Keratinocyte (primary cell): Measurements from ENCODE around the gene NEK6. TPM values are rescaled to one million over a fixed set of nuclear protein-coding genes. Genes with fewer than 3 reads are reported as not detected.

ENCODE experiments used
- DNase-seq: peaks from one replicate; pipeline ENCODE4 v3.0.0-alpha.2; 2011; ENCODE audit warnings: low read depth, missing footprints, low spot score
- FAIRE-seq: peaks from 2 replicates; lab custom pipeline; 2011; peaks lifted over from hg19 to GRCh38; lab: Jason Lieb, UNC
- H2AFZ ChIP-seq: 2 replicates; pipeline ENCODE4 v1.6.0; 2012; ENCODE audit warnings: low read length, control low read depth, inconsistent platforms; ENCODE audit not compliant: control insufficient read depth
- H3K27ac ChIP-seq: 2 replicates; pipeline ENCODE4 v1.5.1; 2011; ENCODE audit warnings: low read length; ENCODE audit not compliant: control insufficient read depth, insufficient read depth
- H3K27me3 ChIP-seq: 3 replicates; pipeline ENCODE4 v1.6.0; 2011; ENCODE audit warnings: low read length; ENCODE audit not compliant: control insufficient read depth, insufficient read depth; ENCODE audit errors: extremely low read depth
- H3K36me3 ChIP-seq, 2 experiments: 2 replicates in 1 of 2; 3 replicates in 1 of 2; pipeline ENCODE4 v1.5.1; 2011; ENCODE audit warnings: low read length in 2 of 2, mild to moderate bottlenecking in 1 of 2; ENCODE audit not compliant: control insufficient read depth in 2 of 2, insufficient read depth in 2 of 2; ENCODE audit errors: extremely low read depth in 1 of 2
- H3K4me1 ChIP-seq: 3 replicates; pipeline ENCODE4 v1.5.1; 2011; ENCODE audit warnings: low read length; ENCODE audit not compliant: control insufficient read depth, insufficient read depth; ENCODE audit errors: extremely low read depth
- H3K4me2 ChIP-seq: 3 replicates; pipeline ENCODE4 v1.6.0; 2011; ENCODE audit warnings: low read depth, low read length; ENCODE audit not compliant: control insufficient read depth, insufficient read depth; ENCODE audit errors: extremely low read depth
- H3K4me3 ChIP-seq, 3 experiments: fragments of 200-600 bp in 1 of 3; sonication (generic) in 1 of 3; 2 replicates in 2 of 3; 3 replicates in 1 of 3; pipeline ENCODE4 v1.5.1; 2011 to 2016; ENCODE audit warnings: low read length in 3 of 3, mild to moderate bottlenecking in 3 of 3, control low read depth in 2 of 3, inconsistent platforms in 1 of 3, low read depth in 1 of 3, mixed read lengths in 1 of 3, mixed run types in 1 of 3, moderate library complexity in 1 of 3; ENCODE audit not compliant: control insufficient read depth in 2 of 3, insufficient read depth in 2 of 3; ENCODE audit errors: extremely low read depth in 1 of 3
- H3K79me2 ChIP-seq: 2 replicates; pipeline ENCODE4 v1.6.0; 2012; ENCODE audit warnings: low read length; ENCODE audit not compliant: control insufficient read depth, insufficient read depth
- H3K9ac ChIP-seq: 3 replicates; pipeline ENCODE4 v1.6.0; 2011; ENCODE audit warnings: low read length; ENCODE audit not compliant: control insufficient read depth, insufficient read depth; ENCODE audit errors: extremely low read depth
- H3K9me1 ChIP-seq: 3 replicates; pipeline ENCODE4 v1.6.0; 2011; ENCODE audit warnings: low read length; ENCODE audit not compliant: control insufficient read depth, insufficient read depth; ENCODE audit errors: extremely low read depth
- H3K9me3 ChIP-seq: 2 replicates; pipeline ENCODE4 v1.5.1; 2012; ENCODE audit warnings: low read depth, low read length; ENCODE audit not compliant: control insufficient read depth
- H4K20me1 ChIP-seq: 3 replicates; pipeline ENCODE4 v1.6.0; 2011; ENCODE audit warnings: low read length; ENCODE audit not compliant: control insufficient read depth, insufficient read depth; ENCODE audit errors: extremely low read depth
- EZH2 ChIP-seq: IDR thresholded peaks from one replicate; pipeline ENCODE4 v1.6.1; 2012; ENCODE audit warnings: inconsistent platforms, mild to moderate bottlenecking, low read length, moderate library complexity
- dilution Hi-C: fragments of 300-500 bp; cut with MboI; formaldehyde crosslinking; loops from one replicate; pipeline ENCODE4 v1.7.0; 2020; ENCODE audit warnings: low sequenced_read_pairs; ENCODE audit not compliant: extremely low pct_ligation_motif_present
- polyA plus RNA-seq, 5 experiments: library from polyadenylated mRNA; depleted of rRNA in 3 of 5; stranded (reverse) in 3 of 5; stranded (forward) in 1 of 5; unstranded in 1 of 5; fragments of >200 nt; gene quantifications; 1 replicate in 1 of 5; 2 replicates in 3 of 5; 3 replicates in 1 of 5; pipeline versions ENCODE4 v1.2.1 to v1.2.3, GENCODE V29; 2011 to 2012; ENCODE audit warnings: missing spikeins in 2 of 5, low read depth in 1 of 5, low replicate concordance in 1 of 5
- TF ChIP-seq, protein P1 (sequence below), 3 experiments: IDR thresholded peaks in 1 of 3; conservative IDR thresholded peaks in 1 of 3; optimal IDR thresholded peaks in 1 of 3; 2 replicates in 2 of 3; 3 replicates in 1 of 3; pipeline versions ENCODE3 to v1.5.1; 2011; ENCODE audit warnings: low read length in 3 of 3, mild to moderate bottlenecking in 3 of 3, moderate library complexity in 2 of 3, control low read depth in 1 of 3, inconsistent platforms in 1 of 3; ENCODE audit not compliant: insufficient read depth in 2 of 3; ENCODE audit errors: extremely low read depth in 1 of 3

The NEK6 gene
- polyA plus RNA-seq, 1 donor (not counting 4 experiments of a cell fraction or from before 2014, with no cell fraction given): 56.4 TPM

DNA sequence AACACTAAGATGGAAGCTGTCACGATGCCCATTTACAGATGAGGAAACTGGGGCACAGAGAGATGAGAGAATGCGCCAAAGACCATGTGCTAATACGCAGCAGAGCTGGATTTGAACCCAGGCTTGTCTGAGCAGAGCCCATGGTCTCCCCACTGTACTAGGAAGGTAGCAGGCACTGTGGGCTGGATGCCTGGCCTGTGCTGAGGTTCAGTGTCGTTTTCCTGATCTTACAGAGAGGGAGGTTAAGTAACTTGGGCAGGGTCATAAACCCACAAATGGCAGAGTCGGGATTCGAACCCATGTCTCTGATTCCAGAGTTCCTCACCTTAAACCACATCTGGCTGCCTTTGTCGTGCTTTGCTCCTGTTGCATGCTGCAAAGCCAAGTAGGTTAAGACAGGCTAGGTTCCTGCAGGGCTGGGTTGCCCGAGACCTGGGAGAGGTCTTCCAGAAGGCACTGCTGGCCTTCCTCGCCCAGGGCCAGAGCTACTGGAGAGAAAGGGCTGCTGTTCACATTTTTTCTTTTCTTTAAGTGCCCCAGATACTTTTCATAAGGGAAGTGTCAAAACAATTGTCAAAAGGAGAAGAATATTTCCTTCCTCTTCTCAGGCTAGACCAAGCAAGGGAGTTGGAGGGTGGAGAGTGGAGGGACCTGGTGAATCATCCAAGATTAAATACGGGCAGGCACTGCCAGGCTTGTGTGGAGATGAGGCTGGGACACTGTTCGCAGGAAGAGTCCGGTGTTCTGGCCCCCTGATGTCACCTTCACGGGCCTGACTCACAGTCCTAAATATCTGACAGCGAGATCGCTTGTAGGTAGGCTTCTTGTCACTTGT lies 3.2 kb downstream of the NEK6 start:
- peaks cover 31% of the 10 kb centered on the region for H3K4me1 ChIP-seq
- H3K9ac ChIP-seq: no peak overlapping the region
- peak overlapping the region; percentile 4 for H3K4me2 ChIP-seq
- peaks cover 70% of the 10 kb centered on the region for H3K79me2 ChIP-seq
- no peak for TF ChIP-seq EZH2
- TF ChIP-seq, protein P1, sequence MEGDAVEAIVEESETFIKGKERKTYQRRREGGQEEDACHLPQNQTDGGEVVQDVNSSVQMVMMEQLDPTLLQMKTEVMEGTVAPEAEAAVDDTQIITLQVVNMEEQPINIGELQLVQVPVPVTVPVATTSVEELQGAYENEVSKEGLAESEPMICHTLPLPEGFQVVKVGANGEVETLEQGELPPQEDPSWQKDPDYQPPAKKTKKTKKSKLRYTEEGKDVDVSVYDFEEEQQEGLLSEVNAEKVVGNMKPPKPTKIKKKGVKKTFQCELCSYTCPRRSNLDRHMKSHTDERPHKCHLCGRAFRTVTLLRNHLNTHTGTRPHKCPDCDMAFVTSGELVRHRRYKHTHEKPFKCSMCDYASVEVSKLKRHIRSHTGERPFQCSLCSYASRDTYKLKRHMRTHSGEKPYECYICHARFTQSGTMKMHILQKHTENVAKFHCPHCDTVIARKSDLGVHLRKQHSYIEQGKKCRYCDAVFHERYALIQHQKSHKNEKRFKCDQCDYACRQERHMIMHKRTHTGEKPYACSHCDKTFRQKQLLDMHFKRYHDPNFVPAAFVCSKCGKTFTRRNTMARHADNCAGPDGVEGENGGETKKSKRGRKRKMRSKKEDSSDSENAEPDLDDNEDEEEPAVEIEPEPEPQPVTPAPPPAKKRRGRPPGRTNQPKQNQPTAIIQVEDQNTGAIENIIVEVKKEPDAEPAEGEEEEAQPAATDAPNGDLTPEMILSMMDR (optimal IDR thresholded peaks at IDR 0.05 in 1 of 3, IDR thresholded peaks at IDR 0.05 in 1 of 3, conservative IDR thresholded peaks at IDR 0.05 in 1 of 3; ENCODE audit: extremely low read depth in 1 of 3, insufficient read depth in 2 of 3, low read length in 3 of 3): no peak
- H3K9me1 ChIP-seq: peaks cover 7% of the 10 kb centered on the region
- H3K4me3 ChIP-seq: no peak overlapping the region
- peaks cover 0 to 11% of the 10 kb centered on the region in 2 experiments for H3K36me3 ChIP-seq
- dilution Hi-C loops: no loop called here
- H2AFZ ChIP-seq: no peak overlapping the region
- H3K9me3 ChIP-seq: no peaks in the 10 kb centered on the region
- FAIRE-seq (peak; percentile 41), DNase-seq (no peak)
- H3K27ac ChIP-seq: no peak overlapping the region
- no peaks in the 10 kb centered on the region for H3K27me3 ChIP-seq
- H4K20me1 ChIP-seq: peaks cover 12% of the 10 kb centered on the region

DNA sequence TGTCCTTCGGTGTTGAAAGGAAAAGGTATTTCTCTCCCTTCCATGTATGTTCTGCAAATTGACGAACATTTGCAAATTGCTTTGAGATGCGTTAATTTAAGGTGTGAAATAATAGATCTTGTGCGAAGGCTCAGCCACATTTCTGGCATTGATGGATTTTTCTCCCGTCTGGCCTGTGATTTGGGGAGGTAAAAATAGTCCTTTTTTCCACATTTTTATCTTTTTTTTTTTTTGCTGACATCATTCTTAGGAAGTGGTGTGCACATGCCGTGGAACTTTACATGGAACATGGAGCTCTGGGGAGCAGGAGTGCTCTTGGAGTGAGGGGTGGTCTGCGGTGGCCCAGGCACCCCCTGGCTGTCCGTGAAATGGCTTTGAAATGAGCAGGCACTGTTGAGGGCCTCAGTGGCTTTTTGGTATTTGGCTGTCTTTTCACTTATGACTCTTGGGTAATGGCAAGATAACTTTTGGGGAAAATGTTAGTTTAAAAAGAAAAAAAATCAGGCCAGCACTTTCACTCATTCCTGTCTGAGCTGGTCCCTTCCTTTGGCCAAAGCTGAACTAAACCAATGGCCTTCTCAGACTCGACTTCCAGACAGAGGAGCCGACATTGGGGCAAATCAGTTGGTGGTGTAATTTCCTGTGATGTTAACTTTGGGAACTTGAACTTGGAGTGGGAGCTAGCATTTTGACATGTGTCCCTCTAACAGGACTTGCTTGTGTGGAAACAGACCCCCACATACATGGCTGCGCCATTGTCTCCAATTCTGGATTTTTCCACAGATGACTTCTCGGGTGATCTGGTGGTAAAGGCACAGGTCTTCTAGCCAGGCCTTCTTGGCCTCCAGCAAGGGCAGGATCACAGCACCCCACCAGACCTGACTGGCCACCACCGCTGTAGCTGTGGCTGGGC lies 4.2 kb downstream of the NEK6 start:
- Histone ChIP-seq H3K27ac (no peak overlapping the region), H3K79me2 (peaks cover 80% of the 10 kb centered on the region), H4K20me1 (peaks cover 12% of the 10 kb centered on the region), H2AFZ (no peak overlapping the region), H3K4me1 (peaks cover 31% of the 10 kb centered on the region), H3K36me3 (peaks cover 0 to 11% of the 10 kb centered on the region in 2 experiments), H3K9me3 (no peaks in the 10 kb centered on the region), H3K4me2 (no peak overlapping the region), H3K27me3 (no peaks in the 10 kb centered on the region), H3K9me1 (peaks cover 11% of the 10 kb centered on the region), H3K4me3 (no peak overlapping the region), H3K9ac (no peak overlapping the region)
- FAIRE-seq (no peak), DNase-seq (no peak)
- TF ChIP-seq, protein P1 (optimal IDR thresholded peaks at IDR 0.05 in 1 of 3, IDR thresholded peaks at IDR 0.05 in 1 of 3, conservative IDR thresholded peaks at IDR 0.05 in 1 of 3; ENCODE audit: extremely low read depth in 1 of 3, insufficient read depth in 2 of 3, low read length in 3 of 3): no peak
- TF ChIP-seq EZH2: no peak
- dilution Hi-C loops: no loop called here
